Heart left ventricle (tissue), 13 donors: ENCODE data around the gene PRKAR1B.

Source experiments
- CTCF ChIP-seq, 12 donors: fragments of 200-600 bp; sonication (generic) in 4 of 12; IDR thresholded peaks; one replicate each; pipeline versions ENCODE4 v1.5.0 to v1.8.0; 2018 to 2022; ENCODE audit warnings: antibody characterized with exemption in 12 of 12, mild to moderate bottlenecking in 5 of 12
- POLR2A ChIP-seq, 2 donors: fragments of 450-650 bp; IDR thresholded peaks; one replicate each; pipeline ENCODE4 v1.6.1; 2017; ENCODE audit warnings: antibody characterized with exemption in 2 of 2, mild to moderate bottlenecking in 2 of 2, moderate library complexity in 2 of 2
- donor health status: ischemic (EF 13 %, LVEDD 7.1; RV severe dilation, severe dysfunction).
- donor health status: DM: no; HTN: yes; CAD: no.
- donor health status: DM: no; HTN: no; CAD: no.
- donor health status: ischemic (EF 25% LVEDD 6.9; RV normal size, moderate dysfunction).
- donor health status: ischemic (EF 25% LVEDD 5.7; RV mildly dilated, moderate dysfunction).
- donor health status: ischemic (EF 35%, LVEDD 5.7; RV mildly dilated, moderate dysfunction).
- donor health status: nonischemic (EF 11% LVEDD 7.7; RV severe dilation, severe dysfunction).
- donor health status: DM: yes; HTN: yes; CAD: no.
- donor health status: PGD.
- donor health status: ischemic (EF 29% LVEDD 5.4; RV normal size, mild dysfunction).
- donor health status: nonischemic (EF 23%, LVEDD 6.1; RV moderate dilation, normal function).

GRCh38 chr7:772392-772791 lies 45.3 kb upstream of the PRKAR1B start:
- TF ChIP-seq CTCF (IDR thresholded peaks at IDR 0.05) (no peak), POLR2A (IDR thresholded peaks at IDR 0.05) (no peak)
